Psoas muscle (tissue), 8 donors: Measurements from ENCODE around the gene JMJD1C. TPM values are rescaled to one million over a fixed set of nuclear protein-coding genes. Genes with fewer than 3 reads are reported as not detected.
"Not testable (repeated sequence)": the region's sequence is repeated elsewhere in the genome, so short reads cannot be mapped to it uniquely, and the experiment has no call there.

ENCODE experiments used
- ATAC-seq, 4 donors: fragments of 200-7000 bp; cut with Tn5 transposase; one replicate each; pipeline ENCODE4 v1.9.1; 2020; ENCODE audit warnings: moderate library complexity in 3 of 4, mild to moderate bottlenecking in 2 of 4
- DNase-seq, 2 donors: peaks; one replicate each; pipeline ENCODE4 v3.0.0-alpha.2; 2020
- H3K27ac ChIP-seq: fragments of 200-600 bp; one replicate; pipeline ENCODE4 v1.8.0; 2022
- H3K27me3 ChIP-seq, 3 donors: fragments of 200-600 bp in 1 of 3; one replicate each; pipeline versions ENCODE4 v1.6.1 to v1.8.0; 2013 to 2022; ENCODE audit warnings: low read length in 2 of 3, mild to moderate bottlenecking in 2 of 3, moderate library complexity in 1 of 3; ENCODE audit not compliant: insufficient read depth in 3 of 3
- H3K36me3 ChIP-seq, 2 donors: fragments of 200-600 bp in 1 of 2; one replicate each; pipeline versions ENCODE4 v1.6.1 to v1.8.0; 2013 to 2022; ENCODE audit warnings: low read depth in 1 of 2, mild to moderate bottlenecking in 1 of 2, moderate library complexity in 1 of 2; ENCODE audit not compliant: insufficient read depth in 1 of 2
- H3K4me1 ChIP-seq: fragments of 200-600 bp; one replicate; pipeline ENCODE4 v1.8.0; 2022
- H3K4me3 ChIP-seq: fragments of 200-600 bp; one replicate; pipeline ENCODE4 v1.8.0; 2022; ENCODE audit warnings: mild to moderate bottlenecking
- H3K9me3 ChIP-seq: fragments of 200-600 bp; one replicate; pipeline ENCODE4 v1.8.0; 2022
- CTCF ChIP-seq: fragments of 200-600 bp; IDR thresholded peaks from one replicate; pipeline ENCODE4 v1.8.0; 2022; ENCODE audit warnings: antibody characterized with exemption
- WGBS, 3 donors: extraction: QIAGEN DNeasy Blood & Tissue Kit; methylation state at CpG; one replicate each; pipeline versions ENCODE4 v1.1.6 to v1.1.7; 2013; 5-methylcytosine and 5-hydroxymethylcytosine counted together
- intact Hi-C, 2 donors: fragments of 100-400 bp; cut with DNase I; formaldehyde crosslinking; loops; one replicate each; pipeline versions ENCODE4 v1.11.0 to v1.14.2; 2022
- polyA plus RNA-seq, 3 donors: library from polyadenylated mRNA; stranded (reverse); fragments of 200-250 nt; gene quantifications; one replicate each; pipeline ENCODE4 v1.2.3, GENCODE V29; 2013
- total RNA-seq, 4 donors: library from RNA; stranded (reverse); fragmentation: NEBNext Ultra II Directional in 2 of 4; extraction: Animal tissue kit (Norgen Biotek cat#: 25700) in 2 of 4; gene quantifications; one replicate each; pipeline versions ENCODE4 v1.2.1 to v1.2.4, GENCODE V29; 2021 to 2023
- donor health status: healthy with polysubstance abuse.
- donor health status: DM: no; HTN: no; CAD: no; lungs with moderate emphysema.
- donor health status: Bipolar disorder and iron deficiency.
- donor health status: healthy.
- donor health status: DM: yes; HTN: yes; CAD: no.
- donor health status: DM: no; HTN: no; CAD: no.
- donor health status: DM: no; HTN: no; CAD: no.
- donor health status: DM: yes; HTN: yes; CAD: no.

Gene JMJD1C
- total and polyA plus RNA-seq, 7 donors: 17.5 to 74.4 (median 28.8) TPM

DNA sequence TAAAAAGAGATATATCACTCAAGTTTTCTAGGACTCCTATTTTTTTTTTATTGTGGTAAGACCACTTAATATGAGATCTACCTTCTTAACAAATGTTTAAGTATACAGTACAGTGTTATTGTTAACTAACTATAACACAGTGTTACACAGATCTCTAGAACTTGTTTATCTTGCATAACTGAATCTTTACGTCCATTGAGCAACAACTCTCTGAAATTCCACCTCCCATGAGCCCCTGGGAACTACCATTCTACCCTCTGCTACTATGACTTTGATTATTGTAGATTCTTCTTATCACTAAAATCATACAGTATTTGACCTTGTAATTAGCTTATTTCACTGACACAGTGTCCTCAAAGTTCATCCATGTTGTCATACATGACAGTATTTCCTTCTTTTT, 32.9 kb upstream of the JMJD1C start:
- intact Hi-C loops: no loop called here
- 79 to 82% (median 79%) methylated on average over 1 of the region's 1 CpG for WGBS, 3 donors
- no peak overlapping the region for H3K4me3 ChIP-seq
- TF ChIP-seq CTCF: no peak
- no peaks in the 10 kb centered on the region for H3K9me3 ChIP-seq
- H3K4me1 ChIP-seq: peaks cover 3% of the 10 kb centered on the region
- ATAC-seq: no peak
- H3K27me3 ChIP-seq: no peaks in the 10 kb centered on the region
- H3K36me3 ChIP-seq: no peaks in the 10 kb centered on the region
- H3K27ac ChIP-seq: no peak overlapping the region
- DNase-seq: no peak

GRCh38 chr10:63497321-63497720, 31.5 kb upstream of the JMJD1C start:
- Histone ChIP-seq H3K4me3 (no peak overlapping the region), H3K9me3 (no peaks in the 10 kb centered on the region), H3K36me3 (no peaks in the 10 kb centered on the region), H3K4me1 (peaks cover 9% of the 10 kb centered on the region), H3K27ac (no peak overlapping the region), H3K27me3 (no peaks in the 10 kb centered on the region)
- intact Hi-C loops: no loop called here
- no peak for TF ChIP-seq CTCF
- 62 to 81% (median 67%) methylated on average over 1 of the region's 1 CpG for WGBS, 3 donors
- DNase-seq (no peak), ATAC-seq (no peak)

- no peak for TF ChIP-seq CTCF
Observed at GRCh38 chr10:63496561-63496960, 30.8 kb upstream of the JMJD1C start.

GRCh38 chr10:63494951-63495350, 29.2 kb upstream of the JMJD1C start:
- no peak for TF ChIP-seq CTCF
- H3K4me3 ChIP-seq: no peak overlapping the region
- DNase-seq: no peak
- H3K27ac ChIP-seq: no peak overlapping the region
- no peaks in the 10 kb centered on the region for H3K9me3 ChIP-seq
- no peak for ATAC-seq
- 96 to 99% (median 96%) methylated on average over 2 of the region's 2 CpGs for WGBS, 3 donors
- H3K36me3 ChIP-seq: no peaks in the 10 kb centered on the region
- H3K4me1 ChIP-seq: peaks cover 18% of the 10 kb centered on the region
- intact Hi-C loops: no loop called here
- H3K27me3 ChIP-seq: no peaks in the 10 kb centered on the region

More at GRCh38 chr10:63496561-63496960, 30.8 kb upstream of the JMJD1C start:
- no peaks in the 10 kb centered on the region for H3K27me3 ChIP-seq
- no peak overlapping the region for H3K4me3 ChIP-seq
- no peak for ATAC-seq
- 83 to 98% (median 90%) methylated on average over 1 of the region's 1 CpG for WGBS, 3 donors
- DNase-seq: no peak
- no peaks in the 10 kb centered on the region for H3K9me3 ChIP-seq
- intact Hi-C loops: no loop called here
- H3K4me1 ChIP-seq: peaks cover 15% of the 10 kb centered on the region
- no peaks in the 10 kb centered on the region for H3K36me3 ChIP-seq
- H3K27ac ChIP-seq: no peak overlapping the region

GRCh38 chr10:63493004-63493403, 27.2 kb upstream of the JMJD1C start:
- no peak for TF ChIP-seq CTCF
- no peak for ATAC-seq
- peaks cover 16% of the 10 kb centered on the region for H3K4me1 ChIP-seq
- no peaks in the 10 kb centered on the region for H3K27me3 ChIP-seq
- no peaks in the 10 kb centered on the region for H3K9me3 ChIP-seq
- 94 to 97% (median 96%) methylated on average over 4 of the region's 4 CpGs for WGBS, 3 donors
- DNase-seq: no peak
- no peak overlapping the region for H3K27ac ChIP-seq
- intact Hi-C loops: no loop called here
- H3K4me3 ChIP-seq: no peak overlapping the region
- H3K36me3 ChIP-seq: no peaks in the 10 kb centered on the region

DNA sequence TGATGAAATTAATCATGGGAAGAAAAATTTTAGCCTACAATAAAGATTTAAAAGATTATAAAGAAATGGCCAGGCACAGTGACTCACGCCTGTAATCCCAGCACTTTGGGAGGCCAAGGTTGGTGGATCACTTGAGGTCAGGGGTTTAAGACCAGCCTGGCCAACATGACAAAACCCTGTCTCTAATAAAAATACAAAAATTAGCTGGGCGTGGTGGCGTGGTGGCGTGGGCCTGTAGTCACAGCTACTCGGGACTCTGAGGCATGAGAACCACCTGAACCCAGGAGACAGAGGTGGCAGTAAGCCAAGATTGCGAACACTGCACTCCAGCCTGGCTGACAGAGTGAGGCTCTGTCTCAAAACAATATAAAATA, 26.5 kb upstream of the JMJD1C start:
- H3K36me3 ChIP-seq, H3K27me3 ChIP-seq, intact Hi-C loops, H3K9me3 ChIP-seq: not testable (repeated sequence)
- Histone ChIP-seq H3K27ac (peak overlapping the region; percentile 34), H3K4me3 (peak overlapping the region; percentile 3), H3K4me1 (peaks cover 16% of the 10 kb centered on the region)
- 46 to 71% (median 52%) methylated on average over 6 of the region's 6 CpGs for WGBS, 3 donors
- ATAC-seq: peak in 3 of 4 donors; percentile 7 to 49 (median 27)
- peak in 1 of 2 donors; percentile 21 for DNase-seq
